Endothelial cell of hepatic sinusoid (primary cell): ENCODE data around the gene P2RY14.

Source experiments
- in situ Hi-C: cut with HindIII; loops from 2 replicates; pipeline ENCODE4 v1.10.0; 2017; ENCODE audit warnings: low sequenced_read_pairs

The P2RY14 gene

GRCh38 chr3:151303751-151304150 is 25.4 kb upstream of the P2RY14 start:
- in situ Hi-C loops: no loop called here

DNA sequence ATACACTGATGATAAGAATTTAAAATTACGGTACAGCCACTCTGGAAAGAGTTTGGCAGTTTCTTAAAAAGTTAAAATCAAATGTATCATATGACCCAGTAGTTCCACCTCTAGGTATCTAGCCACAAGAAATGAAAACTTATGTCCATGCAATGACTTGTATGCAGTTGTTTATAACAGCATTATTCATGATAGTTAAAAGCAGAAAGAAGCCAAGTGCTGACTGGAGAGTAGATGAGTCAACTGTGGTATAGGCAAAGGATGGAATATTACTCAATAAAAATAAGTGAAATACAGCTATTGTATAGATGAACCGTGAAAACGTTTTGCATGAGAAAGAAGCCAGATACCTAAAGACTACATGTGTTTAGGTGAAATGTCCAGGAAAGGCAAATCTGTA is 23.4 kb upstream of the P2RY14 start:
- in situ Hi-C loops: no loop called here

GRCh38 chr3:151300539-151300938 is 22.2 kb upstream of the P2RY14 start:
- in situ Hi-C loops: no loop called here

DNA sequence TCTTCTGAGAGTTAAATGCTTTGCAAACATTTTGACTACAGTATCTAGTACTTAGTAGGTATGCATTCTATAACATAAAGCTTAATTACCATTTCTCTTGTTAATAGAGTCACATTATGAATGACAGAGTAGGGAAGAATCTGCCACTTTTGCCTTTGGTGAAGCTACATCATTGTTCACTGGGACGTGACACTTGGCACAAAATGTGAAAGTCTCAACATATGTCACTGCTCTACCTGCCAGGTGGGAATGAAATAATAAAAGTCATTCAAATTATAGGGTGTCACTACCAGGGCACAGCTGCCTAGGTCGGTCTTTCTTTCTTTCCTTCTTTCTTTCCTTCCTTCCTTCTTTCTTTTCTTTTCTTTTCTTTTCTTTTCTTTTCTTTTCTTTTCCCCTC is 20.7 kb upstream of the P2RY14 start:
- in situ Hi-C loops: no loop called here

DNA sequence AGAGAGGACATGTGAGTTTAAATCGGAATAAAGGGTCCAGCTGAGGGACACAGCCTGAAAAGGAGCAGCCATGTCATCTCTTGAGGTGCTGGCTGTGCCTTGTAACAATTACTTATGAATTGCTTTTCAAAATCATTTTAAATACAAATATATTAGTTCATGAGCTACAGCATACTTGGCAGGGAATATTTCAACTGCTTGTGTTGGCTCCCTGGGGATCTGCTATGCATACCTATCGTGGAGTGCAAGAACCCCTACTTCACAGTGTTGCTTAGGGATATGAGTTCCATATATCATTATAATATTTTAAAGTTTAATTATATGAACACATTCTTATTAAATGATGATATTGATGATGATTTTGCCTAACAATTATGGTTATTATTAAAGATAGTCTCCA is 19.1 kb upstream of the P2RY14 start:
- in situ Hi-C loops: no loop called here

GRCh38 chr3:151296226-151296625 is 17.9 kb upstream of the P2RY14 start:
- in situ Hi-C loops: no loop called here

- in situ Hi-C loops: no loop called here
These were observed 14.8 kb upstream of the P2RY14 start for GRCh38 chr3:151293127-151293526.

- in situ Hi-C loops: no loop called here
These were observed 12.3 kb upstream of the P2RY14 start for GRCh38 chr3:151290673-151291072.

DNA sequence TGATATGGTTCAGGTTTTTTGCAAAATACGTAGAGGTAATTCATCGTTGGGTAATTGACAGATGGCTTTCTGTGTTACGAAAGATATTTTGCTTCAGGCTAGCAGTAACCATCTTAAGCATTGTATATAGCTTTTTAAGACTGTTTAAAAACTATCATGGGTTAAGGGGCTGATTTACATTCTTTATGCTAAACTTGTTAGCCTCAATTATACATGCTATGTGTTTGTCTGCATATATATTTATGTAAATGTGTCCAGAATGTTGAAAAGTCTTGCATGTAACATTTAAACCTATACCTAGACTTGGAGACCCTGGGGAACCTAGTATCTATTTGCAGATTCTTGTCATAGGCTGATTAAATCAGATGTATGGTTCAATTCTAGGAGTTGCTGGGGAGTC is 11.1 kb upstream of the P2RY14 start:
- in situ Hi-C loops: no loop called here

GRCh38 chr3:151285940-151286339 is 7.6 kb upstream of the P2RY14 start:
- in situ Hi-C loops: no loop called here

GRCh38 chr3:151283907-151284461 is 5.6 kb upstream of the P2RY14 start:
- in situ Hi-C loops: no loop called here

DNA sequence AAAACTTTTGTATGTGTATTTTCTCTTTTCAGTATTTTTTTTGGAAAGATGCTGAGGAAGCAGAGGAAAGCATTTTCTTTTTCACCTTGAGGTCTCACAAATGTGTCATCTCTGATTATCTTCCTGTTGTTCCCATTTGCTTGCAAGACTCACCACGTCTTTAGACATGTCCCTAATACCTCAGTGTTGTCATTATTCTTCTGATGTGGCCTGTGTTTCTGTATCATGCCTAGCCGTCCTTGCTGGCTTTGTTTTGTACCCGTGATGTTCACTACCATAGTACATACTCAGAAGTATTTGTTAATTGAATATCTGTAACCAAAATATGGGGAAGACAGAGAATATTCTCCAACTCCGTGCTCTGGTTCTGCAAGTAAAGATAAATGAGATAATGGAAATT is 5.0 kb upstream of the P2RY14 start:
- in situ Hi-C loops: no loop called here

- in situ Hi-C loops: no loop called here
These were observed 4.6 kb upstream of the P2RY14 start for GRCh38 chr3:151282921-151283320.

DNA sequence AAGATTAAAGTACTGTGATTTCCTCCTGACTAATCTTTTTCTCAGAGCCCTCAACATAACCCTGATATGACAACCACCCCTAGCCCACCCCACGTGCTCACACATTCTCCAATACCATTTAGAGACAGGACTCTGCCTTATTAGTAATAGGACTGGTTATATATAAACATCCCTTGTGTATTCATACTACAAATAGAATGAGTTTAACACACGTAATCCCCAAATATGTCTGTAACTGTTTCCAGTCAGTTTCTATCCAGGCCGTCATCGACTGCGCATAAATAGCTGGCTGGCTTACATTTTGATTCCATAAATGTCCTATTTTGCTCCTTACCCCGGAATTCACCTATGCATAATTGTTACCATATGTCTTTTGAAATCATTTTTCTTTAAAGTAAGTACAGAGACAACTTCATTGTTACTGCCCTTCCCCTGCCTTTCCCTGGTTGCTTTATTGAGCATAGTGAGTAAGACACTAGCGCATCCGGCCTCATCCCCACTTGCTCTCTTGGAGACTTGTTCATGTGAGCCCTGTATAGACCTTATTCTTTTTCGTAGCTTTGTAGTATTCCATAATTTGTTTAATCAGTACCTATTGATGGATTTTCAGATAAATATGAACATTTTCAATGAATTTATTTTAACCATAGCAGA is 3.5 kb upstream of the P2RY14 start:
- in situ Hi-C loops: no loop called here

DNA sequence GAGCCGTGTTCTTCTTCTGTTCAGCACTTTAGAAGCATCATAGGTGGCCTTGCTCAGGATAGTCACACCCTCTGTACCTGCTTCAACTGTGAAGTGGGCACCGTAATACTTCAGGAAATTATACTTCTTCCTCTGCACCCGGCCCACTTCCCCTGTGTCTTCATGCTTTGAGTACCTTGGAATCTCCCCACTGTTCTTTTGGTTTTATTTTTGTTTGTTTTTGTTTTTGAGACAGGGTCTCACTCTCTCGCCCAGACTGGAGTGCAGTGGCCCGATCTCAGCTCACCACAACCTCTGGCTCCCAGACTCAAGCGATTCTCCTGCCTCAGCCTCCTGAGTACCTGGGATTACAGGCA is 1.7 kb downstream of the P2RY14 start:
- in situ Hi-C loops: loop anchor here (5.0 kb wide), 1 partner anchor 44 kb away; no protein-coding TSS in a partner anchor

GRCh38 chr3:151276038-151276686 is 2.2 kb downstream of the P2RY14 start:
- in situ Hi-C loops: loop anchor here (5.0 kb wide), 1 partner anchor 44 kb away; no protein-coding TSS in a partner anchor

GRCh38 chr3:151275091-151275490 is 3.3 kb downstream of the P2RY14 start:
- in situ Hi-C loops: loop anchor here (5.0 kb wide), 1 partner anchor 43 kb away; no protein-coding TSS in a partner anchor

DNA sequence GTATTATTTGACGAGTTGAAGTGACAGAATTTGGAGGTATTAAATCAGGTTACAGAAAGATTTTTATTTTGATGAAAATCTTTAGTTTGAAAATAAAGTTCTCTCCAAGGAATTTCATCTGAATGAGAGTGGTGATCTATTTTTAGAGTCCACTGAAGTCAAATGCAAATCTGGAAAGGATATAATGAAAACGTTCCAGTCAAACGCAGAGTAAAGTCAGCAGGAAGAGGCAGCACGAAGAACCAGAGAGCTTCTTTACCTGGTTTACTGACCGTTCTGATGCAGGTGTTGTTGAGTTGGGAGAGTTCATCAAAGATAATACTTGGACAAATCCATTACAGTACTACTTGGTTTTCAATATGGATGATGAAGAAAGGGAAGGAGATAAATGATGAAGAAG is 8.7 kb downstream of the P2RY14 start:
- in situ Hi-C loops: no loop called here

DNA sequence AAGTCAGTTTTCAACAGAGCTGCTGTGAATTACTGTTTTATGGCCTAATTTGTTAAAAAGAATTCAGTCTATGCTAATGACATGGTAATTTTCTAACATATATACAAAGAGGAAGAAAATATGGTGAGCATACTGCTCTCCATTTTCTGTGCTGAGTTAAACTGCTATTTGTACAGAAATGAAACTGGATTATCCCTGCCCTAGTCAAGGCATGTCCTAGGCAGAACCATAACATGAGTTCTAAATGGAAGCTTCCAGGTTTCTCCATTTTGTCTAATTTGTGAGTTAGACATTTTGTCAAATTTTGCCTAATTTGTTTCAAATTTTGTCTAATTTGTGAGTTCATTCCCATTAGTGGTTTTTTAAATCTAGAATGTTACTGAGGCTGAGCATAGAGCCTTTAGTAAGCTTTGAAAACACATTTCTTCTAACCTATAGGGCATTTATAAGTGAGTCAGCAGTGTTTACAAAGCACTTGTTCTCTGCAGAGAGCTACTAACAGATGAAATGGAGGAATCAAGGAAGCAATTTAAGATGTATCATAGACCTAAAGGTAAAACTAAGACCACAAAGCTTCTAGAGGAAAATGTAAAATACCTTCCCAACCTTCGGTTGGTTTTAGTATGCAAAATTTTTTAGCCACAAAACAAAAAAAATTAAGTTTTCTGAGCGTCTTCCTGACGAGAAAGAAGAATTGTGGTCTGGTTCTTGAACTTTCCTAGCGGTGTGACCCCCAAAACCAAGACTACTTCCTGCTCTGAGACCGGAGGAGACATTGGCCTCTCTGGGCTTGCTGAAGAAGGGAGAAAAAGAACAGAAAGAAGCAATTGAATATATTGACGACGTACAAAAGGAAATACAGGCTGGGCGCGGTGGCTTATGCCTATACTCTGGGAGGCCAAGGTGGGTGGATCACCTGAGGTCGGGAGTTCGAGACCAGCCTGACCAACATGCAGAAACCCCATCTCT is 9.8 kb downstream of the P2RY14 start:
- in situ Hi-C loops: no loop called here

DNA sequence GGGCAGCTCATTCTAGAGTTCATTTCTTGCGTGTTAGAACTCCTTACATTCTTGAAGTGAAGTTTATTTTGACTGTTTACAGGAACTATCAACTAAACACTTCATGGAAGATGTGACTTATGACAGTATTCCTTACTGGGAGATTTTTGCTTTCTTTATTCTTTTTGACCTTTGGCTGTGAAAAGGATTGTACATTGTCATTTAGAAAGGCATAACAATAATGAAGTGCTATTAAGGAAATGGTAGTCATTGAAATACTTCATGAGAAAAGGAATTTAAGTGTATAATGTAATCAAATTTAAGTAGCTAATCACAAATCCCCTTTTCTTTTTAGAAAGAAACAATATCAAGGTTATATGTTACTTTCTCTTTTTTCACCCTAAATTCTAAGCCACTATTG is 11.3 kb downstream of the P2RY14 start:
- in situ Hi-C loops: no loop called here

- in situ Hi-C loops: no loop called here
These were observed 12.5 kb downstream of the P2RY14 start for GRCh38 chr3:151265866-151266265.
